CD4-positive, alpha-beta T cell treated with Interleukin-4 for 4 hours (primary cell): ENCODE data around the gene DIRAS3.
"Not testable (repeated sequence)": the region's sequence is repeated elsewhere in the genome, so short reads cannot be mapped to it uniquely, and the experiment has no call there.

Experiments
- DNase-seq: peaks from one replicate; pipeline ENCODE4 v3.0.0-alpha.2; 2020

Gene DIRAS3

GRCh38 chr1:68016381-68016780 is 34.0 kb downstream of the DIRAS3 start:
- DNase-seq = no peak

GRCh38 chr1:68015971-68016370 is 34.5 kb downstream of the DIRAS3 start:
- no peak for DNase-seq

GRCh38 chr1:68015369-68015768 is 35.1 kb downstream of the DIRAS3 start:
- no peak for DNase-seq

- no peak for DNase-seq
Measured at GRCh38 chr1:68013351-68013750, 37.1 kb downstream of the DIRAS3 start.

- DNase-seq = no peak
Measured at GRCh38 chr1:68011657-68012375, 38.6 kb downstream of the DIRAS3 start.

- DNase-seq = no peak
Measured at GRCh38 chr1:68010543-68010942, 39.9 kb downstream of the DIRAS3 start.

GRCh38 chr1:68010090-68010489 is 40.3 kb downstream of the DIRAS3 start:
- no peak for DNase-seq

GRCh38 chr1:68003626-68004025 is 46.8 kb downstream of the DIRAS3 start:
- DNase-seq = not testable (repeated sequence)

GRCh38 chr1:68000191-68000590 is 50.2 kb downstream of the DIRAS3 start:
- no peak for DNase-seq

- DNase-seq = no peak
Measured at GRCh38 chr1:67997746-67998145, 52.7 kb downstream of the DIRAS3 start.
